DMS 273 (cell line): ENCODE data around the gene NCK2.

Experiments
- DNase-seq: peaks from one replicate; lab custom pipeline; 2025; ENCODE audit not compliant: unreplicated experiment; lab: John Stamatoyannopoulos, UW

Gene NCK2

DNA sequence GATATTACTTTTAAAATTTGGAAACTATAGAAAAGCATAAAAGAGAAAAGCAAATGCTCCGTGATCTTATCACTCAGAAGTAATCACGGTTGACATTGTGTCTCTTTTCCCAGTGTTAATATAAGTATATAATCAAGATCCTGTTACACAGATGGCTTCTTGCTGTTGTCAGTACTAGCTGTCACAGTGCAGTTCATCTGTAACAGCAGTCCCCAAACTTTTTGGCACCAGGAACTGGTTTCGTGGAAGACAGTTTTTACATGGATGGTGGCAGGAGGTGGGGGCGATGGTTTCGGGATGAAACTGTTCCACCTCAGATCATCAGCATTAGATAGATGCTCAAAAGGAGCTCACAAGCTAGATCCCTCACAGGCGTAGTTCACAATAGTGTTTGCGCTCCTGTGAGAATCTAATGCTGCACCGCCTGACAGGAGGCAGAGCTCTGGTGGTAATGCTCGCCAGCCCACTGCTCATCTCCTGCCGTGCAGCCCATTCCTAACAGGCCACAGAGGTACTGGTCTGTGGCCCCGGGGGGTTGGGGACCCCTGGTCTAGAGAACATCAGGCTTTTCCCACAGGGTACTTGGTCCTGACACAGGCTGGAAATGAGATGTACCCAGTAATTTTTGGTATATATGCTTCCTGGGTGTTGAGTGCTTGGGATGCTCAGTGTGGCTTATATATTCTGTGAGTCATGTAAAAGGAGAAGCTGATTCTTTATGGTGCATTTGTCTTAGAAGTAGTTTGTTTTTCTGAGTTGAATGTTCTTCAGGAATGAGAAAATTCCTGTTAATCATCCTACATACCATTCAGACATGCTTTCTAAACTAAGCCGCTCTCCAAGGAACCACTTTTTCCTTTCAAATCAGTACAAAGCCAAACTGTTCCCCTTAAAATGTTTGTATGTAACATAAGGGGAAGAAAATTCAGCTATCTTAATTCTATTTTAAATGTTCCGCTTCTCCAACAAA, 121.8 kb downstream of the NCK2 start:
- DNase-seq, result no peak

DNA sequence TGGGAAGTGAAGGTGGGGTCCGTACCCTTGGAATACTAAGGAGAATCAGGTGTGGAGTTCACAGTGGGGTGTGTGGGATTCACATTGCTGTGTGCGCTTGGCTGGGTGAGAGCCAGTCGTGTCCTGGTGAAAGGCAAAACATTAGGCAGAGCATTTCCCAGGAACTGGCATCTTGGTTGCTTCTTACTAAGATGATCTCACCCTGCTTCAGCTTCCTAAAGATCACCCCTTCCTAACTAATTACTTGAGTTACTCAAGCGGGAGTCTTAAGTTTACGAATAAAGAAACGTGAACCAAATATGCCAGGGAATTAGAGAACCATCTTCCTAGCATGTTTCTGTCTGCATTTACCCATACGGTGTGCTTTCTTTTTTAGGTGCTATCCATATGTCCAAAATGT, 122.9 kb downstream of the NCK2 start:
- DNase-seq, result no peak

DNA sequence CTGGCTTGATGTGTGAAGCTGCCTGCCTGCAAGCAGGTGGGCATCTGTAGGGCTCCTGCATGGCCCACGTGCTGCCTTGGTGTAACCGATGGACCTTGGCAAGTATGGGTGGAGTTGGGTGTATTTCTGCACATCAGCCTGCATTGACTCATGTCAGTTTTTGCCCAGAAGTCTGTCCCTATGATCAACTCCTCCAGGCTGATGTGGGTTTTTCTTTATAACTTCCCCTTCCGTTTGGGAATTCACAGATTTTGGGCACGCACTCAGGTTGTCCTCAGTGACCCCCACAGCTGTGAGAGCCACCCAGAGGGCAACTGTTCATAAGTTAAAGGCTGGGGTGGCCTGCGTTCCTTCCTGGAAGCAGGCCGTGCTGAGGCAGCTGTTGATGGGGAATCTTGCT, 123.3 kb downstream of the NCK2 start:
- DNase-seq, result no peak

DNA sequence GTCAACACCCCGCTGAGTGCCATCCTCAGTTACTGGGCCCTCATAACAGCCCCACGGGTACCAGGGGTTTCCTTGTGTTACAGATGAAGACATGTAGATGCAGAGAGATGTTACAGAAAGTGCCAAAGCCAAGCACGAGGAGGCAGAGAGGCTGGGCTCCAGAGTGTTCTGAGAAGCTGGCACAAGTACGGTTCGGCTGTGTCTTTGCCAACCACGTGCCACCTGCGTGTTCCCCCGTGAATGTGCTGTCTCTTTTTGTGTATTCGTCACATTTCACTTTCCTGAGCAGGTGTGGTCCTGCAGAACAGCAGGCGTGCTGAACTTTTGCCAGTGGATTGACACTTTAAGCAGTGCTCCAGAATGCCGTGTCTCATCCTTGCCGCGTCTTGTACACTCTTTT, 124.6 kb downstream of the NCK2 start:
- DNase-seq, result no peak

DNA sequence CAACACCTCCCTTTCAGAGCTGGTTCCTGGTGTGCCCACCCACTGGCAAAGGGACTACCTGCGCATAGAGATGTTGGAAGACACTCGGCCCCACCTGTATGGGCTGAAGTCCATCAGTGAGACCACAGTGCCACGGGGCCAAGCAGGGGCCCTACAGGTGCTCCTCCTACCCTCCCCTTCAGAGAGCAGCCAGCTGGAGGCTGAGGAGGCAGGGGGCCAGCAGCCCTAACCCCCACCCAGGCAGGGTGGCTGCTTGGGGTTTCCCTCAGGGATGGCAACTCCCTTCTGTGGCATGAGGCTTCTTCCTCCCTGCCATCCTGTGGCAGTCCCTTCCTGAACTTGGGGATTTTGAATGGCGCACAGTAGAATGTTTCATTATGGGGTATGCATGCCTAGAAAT, 125.3 kb downstream of the NCK2 start:
- no peak for DNase-seq

DNA sequence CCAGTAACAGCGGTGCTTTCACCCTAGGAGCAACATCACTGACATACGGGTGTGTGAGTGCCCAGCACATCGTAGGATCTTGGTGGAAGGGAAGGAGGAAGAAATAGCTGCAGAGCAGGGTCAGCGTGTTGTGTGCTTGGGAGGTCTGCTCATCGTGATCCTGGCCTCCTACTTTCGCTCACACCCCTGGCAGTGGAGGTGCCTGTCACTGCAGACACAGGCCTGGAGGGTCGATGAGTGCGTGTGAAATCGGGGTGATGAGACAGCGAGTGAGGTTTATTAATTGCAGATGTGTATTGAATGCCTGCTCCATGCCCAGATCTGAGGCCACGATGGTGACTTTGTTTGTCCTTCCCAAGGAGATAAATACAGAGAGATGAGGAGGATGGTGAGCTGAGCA, 126.1 kb downstream of the NCK2 start:
- no peak for DNase-seq

DNA sequence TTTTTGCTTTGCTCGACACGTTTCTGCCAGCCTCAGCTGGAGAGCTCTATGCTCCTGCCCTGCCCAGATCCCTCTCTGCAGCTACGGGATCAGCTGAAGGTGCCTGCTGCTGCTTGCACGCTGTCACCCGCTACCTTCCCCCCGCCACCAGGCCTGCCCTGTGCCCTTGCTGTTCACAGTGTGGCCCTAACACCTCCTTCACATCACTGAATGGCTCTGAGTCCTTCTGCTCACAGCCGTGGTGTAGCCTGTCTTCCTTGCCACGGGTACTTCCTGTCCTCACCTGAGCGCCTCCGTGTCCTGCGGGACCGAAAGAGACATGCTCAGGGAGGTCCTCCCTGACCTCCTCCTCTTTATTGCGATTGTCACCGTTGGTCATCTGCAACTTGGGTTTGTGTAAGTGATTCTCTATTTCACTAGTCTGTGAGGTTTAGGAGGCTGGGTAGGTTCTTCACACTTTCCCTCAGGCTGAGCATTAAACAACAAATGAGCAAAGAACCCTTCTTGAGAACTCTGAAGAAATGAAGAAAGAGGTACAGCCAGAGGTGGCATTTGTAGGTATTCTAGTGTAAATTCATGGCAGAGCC, 127.5 kb downstream of the NCK2 start:
- no peak for DNase-seq

DNA sequence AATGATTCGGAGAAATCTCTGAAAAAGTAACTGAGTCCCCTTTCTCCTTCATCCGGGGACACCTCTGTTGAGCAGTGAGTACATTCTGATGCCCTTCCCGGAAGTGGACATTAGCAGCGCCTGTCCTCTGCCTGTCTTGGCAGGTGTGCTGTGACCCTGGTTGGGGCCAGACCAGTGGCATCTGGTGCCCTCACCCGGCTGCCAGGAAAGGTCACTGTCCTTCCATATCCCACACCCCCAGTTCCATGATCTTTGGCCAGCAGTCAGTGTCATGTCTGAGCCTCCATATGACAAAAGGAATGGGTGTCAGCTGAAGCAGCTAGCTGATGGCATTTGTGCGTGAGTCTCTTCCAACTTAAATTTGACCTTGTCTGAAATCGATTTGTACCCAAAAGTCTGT, 128.1 kb downstream of the NCK2 start:
- DNase-seq, result no peak

DNA sequence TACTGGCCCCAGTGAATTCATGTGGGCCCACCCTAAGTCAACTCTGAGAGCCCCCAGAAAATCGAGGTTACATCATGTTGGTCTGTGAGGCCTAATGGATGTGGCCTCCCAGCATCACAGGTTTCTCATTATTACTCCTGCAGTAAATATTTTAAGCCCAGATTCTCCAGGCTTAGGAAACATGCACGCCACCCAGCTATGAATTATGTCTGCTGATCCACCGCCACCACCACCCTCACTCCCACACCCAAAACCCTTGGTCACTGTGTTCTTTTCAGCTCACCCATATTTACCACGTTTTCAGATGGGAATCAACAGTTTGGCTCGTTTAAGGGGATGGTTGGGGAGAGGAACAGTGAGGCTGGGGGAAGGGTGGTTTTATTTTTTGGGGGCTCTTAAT, 128.6 kb downstream of the NCK2 start:
- no peak for DNase-seq

DNA sequence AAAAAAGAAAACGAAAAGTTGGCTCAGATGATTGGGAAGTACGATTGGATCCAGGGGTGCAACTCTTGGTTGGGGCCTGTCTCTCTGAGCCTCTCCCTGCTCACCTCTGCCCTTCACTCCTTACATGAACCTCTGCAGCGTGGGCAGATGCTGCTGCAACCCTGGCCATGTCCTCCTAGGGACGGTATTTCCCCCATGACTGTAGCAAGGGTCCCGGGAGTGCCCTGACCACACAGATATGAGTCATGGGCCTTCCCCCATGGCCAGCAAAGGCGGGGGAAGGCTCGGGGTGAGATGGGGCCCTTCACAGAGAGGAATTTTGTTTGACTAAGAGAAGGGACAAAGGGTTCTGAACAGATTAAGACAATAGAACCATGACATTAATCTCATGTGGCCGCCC, 129.0 kb downstream of the NCK2 start:
- no peak for DNase-seq

DNA sequence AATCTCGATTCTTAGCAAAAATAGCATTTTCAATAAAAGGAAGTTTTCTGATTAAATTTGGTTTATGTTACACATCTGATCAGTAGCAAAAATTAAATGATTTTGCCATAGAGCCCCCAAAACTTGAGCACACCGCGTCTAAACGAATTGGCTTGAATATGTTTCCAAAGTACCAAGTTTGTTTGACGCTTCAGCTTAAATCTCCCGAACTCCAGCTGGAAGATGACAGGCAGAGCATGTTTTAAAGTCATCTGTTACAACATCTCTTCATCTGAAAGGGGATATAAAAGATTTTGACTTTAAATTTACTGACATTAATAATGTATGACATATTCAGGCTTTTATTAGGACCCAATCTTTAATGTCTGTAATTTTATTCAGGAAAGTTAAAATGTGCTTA, 129.8 kb downstream of the NCK2 start:
- DNase-seq, result no peak

DNA sequence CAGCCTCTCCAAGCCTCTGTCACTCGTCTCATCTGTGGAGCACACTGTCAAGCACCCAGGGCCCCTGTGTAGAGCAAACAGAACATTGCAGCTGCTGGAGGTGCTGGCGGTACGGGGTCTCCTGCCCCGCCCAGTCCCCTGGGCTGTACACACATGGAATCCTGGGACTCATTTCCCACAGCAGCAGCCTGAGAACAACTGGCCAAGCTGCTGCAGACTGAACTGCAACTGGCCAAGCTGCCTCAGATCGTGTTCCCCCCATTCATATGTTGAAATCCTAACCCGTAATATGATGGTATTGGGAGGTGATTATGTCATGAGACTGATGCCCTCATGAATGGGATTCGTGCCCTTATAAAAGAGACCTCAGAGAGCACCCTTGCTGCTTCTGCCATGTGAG, 130.5 kb downstream of the NCK2 start:
- peak; percentile 11 for DNase-seq

DNA sequence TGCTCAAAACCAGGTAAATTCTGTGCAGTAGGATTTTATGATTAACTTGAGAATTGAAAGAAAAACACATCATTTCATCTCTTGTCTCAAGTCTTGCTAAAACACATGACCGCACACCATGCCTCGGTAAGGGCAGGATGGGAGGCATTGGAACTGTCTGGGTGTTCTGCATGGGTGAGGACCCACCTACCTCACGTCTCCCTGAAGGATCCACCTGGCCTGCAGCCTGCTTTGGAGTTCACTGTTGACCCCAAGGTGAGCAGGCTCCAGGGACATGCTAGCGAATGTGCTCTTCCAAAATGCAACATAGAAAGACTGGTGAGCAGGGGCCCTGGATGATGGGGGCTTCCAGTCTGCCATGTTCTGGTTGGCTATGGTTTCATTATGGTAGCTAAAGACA, 131.5 kb downstream of the NCK2 start:
- no peak for DNase-seq

DNA sequence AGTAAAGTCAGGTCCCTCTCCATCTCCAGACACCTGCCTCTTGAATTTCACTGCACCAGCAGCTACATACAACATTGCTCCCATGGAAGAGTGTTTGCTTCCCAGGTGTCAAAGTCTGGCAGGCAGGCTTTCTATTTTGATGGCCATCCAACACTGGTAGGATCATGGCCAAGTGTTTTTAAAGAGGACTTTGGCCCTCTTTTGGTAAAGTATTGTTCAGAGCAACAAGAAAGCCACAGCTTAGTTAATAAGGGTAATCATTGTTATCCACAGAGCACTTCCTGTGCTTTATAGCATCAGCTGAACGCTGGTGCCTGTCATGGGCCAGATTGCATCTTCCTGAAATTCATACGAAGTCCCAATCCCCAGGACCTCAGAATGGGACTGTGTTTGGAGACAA, 133.2 kb downstream of the NCK2 start:
- DNase-seq, result no peak

DNA sequence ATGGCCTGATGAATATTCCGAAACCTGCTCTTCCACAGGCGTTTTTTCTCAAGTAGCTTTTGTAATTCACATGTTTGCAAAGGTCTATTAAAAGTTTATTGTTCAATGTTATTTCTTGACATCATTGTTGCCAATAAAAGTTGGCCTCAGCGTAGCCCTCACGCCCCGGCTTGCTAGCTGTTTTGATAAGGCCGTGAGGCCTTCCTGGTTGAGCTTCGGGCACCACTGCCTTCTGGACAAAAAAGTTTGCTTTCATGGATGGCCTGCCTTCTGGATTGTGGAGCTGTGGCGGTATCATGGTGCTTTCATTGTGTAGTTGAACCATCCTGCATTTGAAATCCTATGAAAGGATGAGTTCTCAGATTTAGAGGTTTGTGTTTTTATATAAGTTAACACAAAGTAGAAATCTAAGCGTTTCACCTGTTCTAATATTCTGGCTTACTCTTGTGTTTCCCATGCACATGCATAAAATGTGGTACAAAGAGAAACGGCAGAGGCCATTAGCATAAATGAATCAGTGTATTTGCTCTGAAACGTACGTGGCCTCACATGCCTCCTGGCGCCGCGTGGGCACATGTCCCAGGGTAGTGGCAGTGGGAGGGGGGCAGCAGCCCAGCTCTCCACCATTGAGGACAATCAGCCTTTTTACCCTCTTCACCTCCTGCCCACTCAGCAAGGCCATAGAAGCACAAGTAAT, 134.5 kb downstream of the NCK2 start:
- DNase-seq, result no peak

DNA sequence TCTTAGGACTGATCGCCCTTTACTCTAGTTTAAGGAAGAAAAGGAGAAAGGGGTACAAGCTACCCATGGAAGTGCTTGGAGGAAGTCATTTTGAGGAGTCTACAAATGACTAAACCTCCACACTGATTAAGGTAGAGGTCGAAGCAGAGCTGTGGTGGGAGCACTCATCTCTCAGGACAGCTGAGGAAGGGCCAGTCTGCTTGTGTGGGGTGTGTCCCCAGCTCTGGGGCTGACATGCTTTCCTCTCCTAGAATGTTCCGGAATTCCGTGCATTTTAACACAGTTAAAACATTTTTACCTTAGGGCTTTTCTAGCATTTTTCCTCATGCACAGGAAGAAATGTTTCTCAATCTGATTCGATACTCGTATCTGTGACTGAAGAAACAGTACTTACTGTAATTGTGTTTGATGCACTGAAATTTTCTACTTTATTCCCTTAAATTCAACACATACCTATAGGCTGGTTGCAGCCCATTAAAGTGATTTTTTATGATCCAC, 135.1 kb downstream of the NCK2 start:
- DNase-seq, result no peak

DNA sequence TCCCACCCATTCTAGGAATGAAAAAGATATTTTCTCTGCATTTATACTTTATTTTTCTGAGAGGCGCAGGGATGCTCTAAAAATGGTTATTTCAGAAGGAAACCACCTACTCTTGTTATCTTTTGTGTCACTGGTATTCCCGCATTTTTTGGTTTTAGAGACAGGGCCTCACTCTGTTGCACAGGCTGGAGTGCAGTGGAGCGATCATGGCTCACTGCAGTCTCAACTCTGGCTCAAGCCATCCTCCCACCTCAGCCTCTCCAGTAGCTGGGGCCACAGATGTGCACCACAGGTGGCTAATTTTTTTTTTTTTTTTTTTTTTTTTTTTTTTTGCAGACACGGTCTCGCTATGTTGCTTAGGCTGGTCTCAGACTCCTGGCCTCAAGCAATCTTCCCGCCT, 135.9 kb downstream of the NCK2 start:
- DNase-seq, result no peak

DNA sequence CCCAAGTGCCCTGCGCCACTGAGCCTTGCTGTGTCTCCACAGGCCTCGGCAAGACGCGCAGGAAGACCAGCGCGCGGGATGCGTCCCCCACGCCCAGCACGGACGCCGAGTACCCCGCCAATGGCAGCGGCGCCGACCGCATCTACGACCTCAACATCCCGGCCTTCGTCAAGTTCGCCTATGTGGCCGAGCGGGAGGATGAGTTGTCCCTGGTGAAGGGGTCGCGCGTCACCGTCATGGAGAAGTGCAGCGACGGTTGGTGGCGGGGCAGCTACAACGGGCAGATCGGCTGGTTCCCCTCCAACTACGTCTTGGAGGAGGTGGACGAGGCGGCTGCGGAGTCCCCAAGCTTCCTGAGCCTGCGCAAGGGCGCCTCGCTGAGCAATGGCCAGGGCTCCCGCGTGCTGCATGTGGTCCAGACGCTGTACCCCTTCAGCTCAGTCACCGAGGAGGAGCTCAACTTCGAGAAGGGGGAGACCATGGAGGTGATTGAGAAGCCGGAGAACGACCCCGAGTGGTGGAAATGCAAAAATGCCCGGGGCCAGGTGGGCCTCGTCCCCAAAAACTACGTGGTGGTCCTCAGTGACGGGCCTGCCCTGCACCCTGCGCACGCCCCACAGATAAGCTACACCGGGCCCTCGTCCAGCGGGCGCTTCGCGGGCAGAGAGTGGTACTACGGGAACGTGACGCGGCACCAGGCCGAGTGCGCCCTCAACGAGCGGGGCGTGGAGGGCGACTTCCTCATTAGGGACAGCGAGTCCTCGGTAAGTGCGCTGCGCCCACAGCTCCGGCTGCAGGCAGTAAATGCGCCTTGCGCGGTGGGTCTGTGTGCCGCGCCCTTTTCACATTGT, 136.8 kb downstream of the NCK2 start:
- no peak for DNase-seq

DNA sequence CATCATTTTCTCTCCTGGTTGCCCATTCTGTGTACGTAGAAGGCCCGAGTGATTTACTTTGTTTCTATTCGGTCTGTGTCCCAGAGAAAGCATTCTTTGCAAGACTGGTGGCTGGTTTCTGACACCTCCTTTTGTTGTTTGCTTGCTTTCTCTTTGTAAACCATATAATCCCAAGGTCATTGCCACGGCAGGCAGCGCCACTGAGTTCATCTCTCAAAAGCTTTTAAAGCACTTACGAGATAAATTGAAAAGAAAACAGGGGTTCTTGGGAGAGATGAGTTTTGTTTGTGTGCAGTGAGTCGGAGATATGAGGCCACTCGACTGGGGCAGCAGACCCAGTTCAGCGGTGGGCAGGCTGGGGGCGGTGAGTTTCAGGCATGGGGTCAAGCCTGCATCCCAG, 137.6 kb downstream of the NCK2 start:
- DNase-seq, result no peak

DNA sequence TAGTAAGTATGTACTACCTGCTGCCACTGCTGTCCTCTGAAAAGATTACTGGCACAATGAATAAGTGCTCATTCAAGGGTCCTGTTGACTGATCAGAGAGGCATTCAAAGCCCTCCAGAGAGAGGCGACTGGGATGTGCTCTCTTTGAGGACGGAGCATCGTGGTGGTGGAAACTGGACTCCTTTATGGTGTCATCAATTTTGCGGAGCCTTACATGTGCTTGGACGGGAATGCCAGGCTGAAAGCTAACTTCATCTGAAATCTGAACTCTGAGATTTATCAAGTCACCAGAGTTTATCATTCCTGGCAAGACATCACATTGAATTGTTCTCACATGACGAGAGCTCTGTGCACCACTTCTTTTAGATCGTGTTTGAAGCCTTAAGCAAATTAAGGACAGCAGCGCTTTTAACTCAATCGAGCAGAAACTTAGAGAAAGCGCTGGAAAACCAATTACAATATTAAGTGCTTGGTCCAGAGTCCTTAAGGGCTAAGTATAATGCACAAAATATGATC, 138.3 kb downstream of the NCK2 start:
- no peak for DNase-seq
